Skeletal muscle cell (primary cell): Measurements from ENCODE around the gene EVX1.

Experiments
- DNase-seq: peaks from one replicate; pipeline ENCODE4 v3.0.0-alpha.2; 2010; ENCODE audit warnings: low read depth
- H3K4me3 ChIP-seq: 2 replicates; pipeline ENCODE4 v1.5.1; 2011; ENCODE audit warnings: low read depth, mild to moderate bottlenecking, control low read depth, low read length, moderate library complexity

The EVX1 gene

GRCh38 chr7:27203964-27204594 is 38.5 kb upstream of the EVX1 start:
- DNase-seq, result no peak
- no peak overlapping the region for H3K4me3 ChIP-seq

- peak overlapping the region; percentile 22 for H3K4me3 ChIP-seq
Measured at GRCh38 chr7:27204851-27205322, 37.7 kb upstream of the EVX1 start.

DNA sequence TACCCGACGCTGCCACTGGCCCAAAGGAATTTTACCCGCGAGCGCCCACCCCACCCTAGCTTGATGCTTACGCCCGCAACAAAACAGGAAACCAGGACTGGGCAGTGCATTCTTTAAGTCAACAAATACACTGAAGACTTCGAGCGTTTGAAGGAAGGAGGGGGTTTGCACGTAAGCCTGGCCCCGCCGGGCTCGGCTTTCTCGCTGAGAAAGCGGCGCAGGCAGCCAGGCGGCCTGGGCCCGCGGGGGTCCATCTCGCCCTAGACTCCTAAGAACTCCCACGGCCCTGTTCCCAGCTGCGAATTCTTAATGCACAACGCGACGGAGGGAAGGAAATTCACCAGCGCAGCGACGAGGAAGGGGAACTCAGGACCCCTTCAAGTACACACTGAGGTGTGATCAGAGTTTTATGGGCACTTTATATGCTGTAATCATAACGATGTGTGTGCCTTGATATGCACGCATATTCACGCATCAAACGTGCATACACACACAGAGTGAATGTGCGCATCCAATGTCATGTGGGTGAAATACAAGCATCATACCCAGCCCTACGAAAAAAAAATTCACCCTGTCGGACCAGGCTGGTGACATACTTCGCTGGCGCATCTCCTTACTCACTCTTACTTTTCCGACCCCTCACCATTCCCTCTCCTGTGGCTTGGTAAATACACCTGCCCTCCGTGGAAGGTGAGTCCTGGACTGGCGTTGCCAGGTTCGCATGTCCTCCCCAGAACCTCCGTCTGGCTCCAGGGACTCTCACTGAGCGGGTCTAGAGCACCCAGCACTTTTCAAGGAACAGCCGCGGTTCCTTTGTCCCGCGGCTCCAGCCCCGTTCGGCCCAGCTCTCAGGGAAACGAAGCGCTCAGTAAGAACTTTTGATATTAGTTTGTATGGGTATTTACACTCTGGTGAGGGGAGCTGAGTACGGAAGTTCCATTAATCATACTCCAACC is 37.0 kb upstream of the EVX1 start:
- no peak for DNase-seq
- peak overlapping the region; percentile 22 for H3K4me3 ChIP-seq

More at GRCh38 chr7:27204851-27205322, 37.7 kb upstream of the EVX1 start:
- no peak for DNase-seq

DNA sequence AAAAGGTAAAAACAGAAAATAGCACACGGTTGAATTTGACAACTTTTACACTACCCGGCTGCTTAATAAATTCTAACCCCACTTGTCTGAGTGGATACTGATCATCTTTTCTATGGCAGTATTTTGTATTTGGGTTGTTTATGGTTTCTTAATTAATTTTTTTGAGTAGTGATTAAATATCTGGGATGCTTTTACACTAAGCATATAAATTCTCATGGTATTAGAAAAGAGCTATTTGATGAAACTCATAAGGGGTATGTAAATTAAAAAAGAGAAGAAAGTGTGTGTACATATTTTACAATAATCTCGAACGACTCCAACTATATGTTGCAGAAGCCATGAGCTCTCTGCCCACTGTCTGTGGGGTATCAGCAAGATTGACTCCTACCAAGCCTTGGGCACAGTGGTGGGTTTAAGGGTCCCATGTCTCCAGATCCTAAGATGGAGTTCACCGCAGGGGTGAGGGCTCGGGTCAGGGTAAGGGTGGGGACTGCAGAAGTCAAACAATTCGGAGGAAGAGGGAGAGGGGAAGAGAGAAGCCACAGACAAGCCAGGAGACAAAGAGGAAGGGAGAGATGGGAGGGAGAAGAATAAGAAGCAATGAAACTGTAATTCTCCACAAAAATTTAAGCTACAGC is 35.1 kb upstream of the EVX1 start:
- H3K4me3 ChIP-seq, result no peak overlapping the region

GRCh38 chr7:27208998-27209397 is 33.6 kb upstream of the EVX1 start:
- no peak overlapping the region for H3K4me3 ChIP-seq
- DNase-seq, result no peak

More for the DNA sequence above, 35.1 kb upstream of the EVX1 start:
- DNase-seq, result no peak

GRCh38 chr7:27209933-27210440 is 32.6 kb upstream of the EVX1 start:
- H3K4me3 ChIP-seq, result no peak overlapping the region
- no peak for DNase-seq

GRCh38 chr7:27210441-27211083 is 32.0 kb upstream of the EVX1 start:
- DNase-seq, result no peak
- peak overlapping the region; percentile 35 for H3K4me3 ChIP-seq

GRCh38 chr7:27211084-27211446 is 31.5 kb upstream of the EVX1 start:
- H3K4me3 ChIP-seq, result no peak overlapping the region
- DNase-seq, result no peak

DNA sequence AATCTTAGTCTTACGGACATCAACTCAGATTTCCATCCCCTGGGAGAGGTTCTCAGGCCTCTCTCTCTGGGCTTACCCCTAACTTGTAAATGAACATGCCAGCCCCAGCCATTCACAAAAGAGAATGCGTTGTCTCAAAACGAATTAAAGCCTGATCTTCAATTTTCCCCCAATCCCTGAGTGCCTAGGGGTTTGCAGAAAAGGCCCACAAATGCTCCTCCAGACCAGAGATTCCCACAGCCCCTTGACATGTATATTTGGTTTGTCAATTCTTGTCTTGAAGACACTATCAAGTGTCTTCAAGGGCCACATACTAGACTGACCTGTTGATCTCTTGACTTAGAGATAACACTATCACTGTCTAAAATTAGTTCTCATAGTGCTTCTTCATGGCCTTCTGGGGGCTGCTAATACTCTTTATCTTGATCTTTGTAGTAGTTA is 30.8 kb upstream of the EVX1 start:
- DNase-seq, result no peak
- no peak overlapping the region for H3K4me3 ChIP-seq

- no peak overlapping the region for H3K4me3 ChIP-seq
- no peak for DNase-seq
Measured at GRCh38 chr7:27212497-27213432, 29.8 kb upstream of the EVX1 start.

- DNase-seq, result no peak
- no peak overlapping the region for H3K4me3 ChIP-seq
Measured at GRCh38 chr7:27213433-27214238, 29.0 kb upstream of the EVX1 start.

DNA sequence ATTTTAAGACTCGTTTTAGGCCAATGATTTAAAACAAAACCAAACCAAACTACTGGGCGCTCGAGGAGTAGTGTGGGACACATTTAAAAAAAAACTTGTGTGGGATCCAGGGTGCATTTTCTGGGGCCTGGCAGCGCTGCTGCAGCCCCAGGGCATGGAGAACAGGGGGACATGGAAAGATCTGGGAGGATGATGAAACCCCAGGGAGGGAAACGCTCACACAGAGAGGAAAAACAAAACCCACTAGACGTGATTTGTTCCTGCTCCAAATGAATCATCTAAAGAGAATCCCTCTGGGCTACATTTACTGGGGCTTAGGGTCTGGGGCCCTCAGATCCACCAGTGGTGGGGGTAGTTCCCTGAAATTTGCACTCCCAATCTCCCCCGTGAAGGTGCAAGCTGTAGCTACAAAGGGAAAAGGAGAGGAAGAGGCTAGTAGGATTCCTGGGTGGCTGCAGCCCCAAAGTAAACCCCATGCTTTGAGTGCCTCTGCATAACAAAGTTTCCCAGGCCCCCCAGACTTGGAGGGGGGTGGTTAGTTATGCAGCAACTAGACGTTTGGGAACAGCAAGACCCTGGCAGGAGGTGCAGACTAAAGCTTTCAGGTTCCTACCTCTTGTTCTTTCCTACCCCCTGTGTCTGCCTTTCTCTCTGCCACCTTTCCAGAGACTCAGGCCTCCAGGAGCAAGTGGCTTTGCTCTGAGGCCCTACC is 28.2 kb upstream of the EVX1 start:
- no peak for DNase-seq

DNA sequence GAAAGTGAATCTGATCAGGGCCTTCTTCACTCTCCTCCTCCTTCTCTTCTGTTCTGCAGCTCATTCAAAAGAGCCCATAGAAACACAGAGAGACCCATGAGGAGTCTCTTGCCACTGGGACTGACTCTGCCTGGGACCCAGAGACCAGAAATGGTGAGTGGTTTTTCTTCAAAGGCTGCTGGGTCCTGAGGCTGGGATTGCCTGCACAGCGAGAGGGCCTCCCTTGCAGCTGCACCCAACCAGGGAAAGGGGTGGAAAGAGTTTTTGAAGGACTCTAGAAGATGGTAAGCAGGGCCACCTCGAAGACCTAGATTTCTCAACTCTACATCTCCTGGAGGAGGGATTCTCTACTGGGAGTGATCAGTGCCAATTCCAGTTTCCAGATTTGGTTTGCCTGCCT is 27.2 kb upstream of the EVX1 start:
- no peak for DNase-seq
- H3K4me3 ChIP-seq, result no peak overlapping the region

More for the DNA sequence above, 28.2 kb upstream of the EVX1 start:
- H3K4me3 ChIP-seq, result no peak overlapping the region

GRCh38 chr7:27217951-27218350 is 24.7 kb upstream of the EVX1 start:
- DNase-seq, result no peak
- no peak overlapping the region for H3K4me3 ChIP-seq

GRCh38 chr7:27219821-27220220 is 22.8 kb upstream of the EVX1 start:
- no peak overlapping the region for H3K4me3 ChIP-seq
- DNase-seq, result no peak

GRCh38 chr7:27220440-27220955 is 22.1 kb upstream of the EVX1 start:
- DNase-seq, result no peak
- H3K4me3 ChIP-seq, result no peak overlapping the region
